Tibial nerve (tissue), 4 donors: ENCODE data around the gene TRAPPC6A. TPM values are rescaled to one million over a fixed set of nuclear protein-coding genes. Genes with fewer than 3 reads are reported as not detected.

ENCODE experiments used
- DNase-seq, 2 donors: peaks; one replicate each; pipeline ENCODE4 v3.0.0-alpha.2; 2019; ENCODE audit warnings: low spot score in 2 of 2
- H3K27ac ChIP-seq, 4 donors: fragments of 200-600 bp; sonication (generic) in 3 of 4; one replicate each; pipeline ENCODE4 v1.5.1; 2017 to 2019; ENCODE audit warnings: mild to moderate bottlenecking in 1 of 4
- H3K27me3 ChIP-seq, 2 donors: fragments of 200-600 bp; sonication (generic) in 1 of 2; one replicate each; pipeline versions ENCODE4 v1.5.1 to v1.6.0; 2017 to 2019
- H3K36me3 ChIP-seq, 3 donors: fragments of 200-600 bp; sonication (generic); one replicate each; pipeline ENCODE4 v1.5.1; 2018 to 2019
- H3K4me1 ChIP-seq, 4 donors: fragments of 200-600 bp; sonication (generic) in 3 of 4; one replicate each; pipeline ENCODE4 v1.5.1; 2017 to 2019
- H3K4me3 ChIP-seq, 4 donors: fragments of 200-600 bp; sonication (generic) in 3 of 4; one replicate each; pipeline ENCODE4 v1.5.1; 2017 to 2019; ENCODE audit warnings: mild to moderate bottlenecking in 1 of 4, moderate library complexity in 1 of 4
- H3K9me3 ChIP-seq, 4 donors: fragments of 200-600 bp; sonication (generic) in 3 of 4; one replicate each; pipeline ENCODE4 v1.5.1; 2017 to 2019
- EP300 ChIP-seq, 2 donors: sonication (generic); formaldehyde crosslinking; IDR thresholded peaks; one replicate each; pipeline ENCODE4 v1.6.1; 2017; ENCODE audit warnings: antibody characterized with exemption in 2 of 2, mild to moderate bottlenecking in 1 of 2
- POLR2A ChIP-seq, 2 donors: fragments of 450-650 bp; IDR thresholded peaks; one replicate each; pipeline ENCODE4 v1.6.1; 2017; ENCODE audit warnings: antibody characterized with exemption in 2 of 2, mild to moderate bottlenecking in 2 of 2, moderate library complexity in 2 of 2
- WGBS, 2 donors: methylation state at CpG; one replicate each; pipeline ENCODE4 v1.1.5; 2018; 5-methylcytosine and 5-hydroxymethylcytosine counted together
- total RNA-seq, 4 donors: library from RNA; depleted of rRNA; stranded (reverse); fragments of >200 nt; gene quantifications; one replicate each; pipeline ENCODE4 v1.1.0, GENCODE V29; 2016
- TF ChIP-seq, protein P1 (sequence below), 5 experiments: fragments of 200-600 bp in 3 of 5; fragments of 450-650 bp in 2 of 5; sonication (generic) in 3 of 5; IDR thresholded peaks; one replicate each; pipeline ENCODE4 v1.5.1; 2016 to 2019; ENCODE audit warnings: antibody characterized with exemption in 5 of 5, mild to moderate bottlenecking in 3 of 5, moderate library complexity in 2 of 5

The TRAPPC6A gene
- total RNA-seq, 4 donors from 2014 or later = 13.5 to 52.9 (median 29.1) TPM

DNA sequence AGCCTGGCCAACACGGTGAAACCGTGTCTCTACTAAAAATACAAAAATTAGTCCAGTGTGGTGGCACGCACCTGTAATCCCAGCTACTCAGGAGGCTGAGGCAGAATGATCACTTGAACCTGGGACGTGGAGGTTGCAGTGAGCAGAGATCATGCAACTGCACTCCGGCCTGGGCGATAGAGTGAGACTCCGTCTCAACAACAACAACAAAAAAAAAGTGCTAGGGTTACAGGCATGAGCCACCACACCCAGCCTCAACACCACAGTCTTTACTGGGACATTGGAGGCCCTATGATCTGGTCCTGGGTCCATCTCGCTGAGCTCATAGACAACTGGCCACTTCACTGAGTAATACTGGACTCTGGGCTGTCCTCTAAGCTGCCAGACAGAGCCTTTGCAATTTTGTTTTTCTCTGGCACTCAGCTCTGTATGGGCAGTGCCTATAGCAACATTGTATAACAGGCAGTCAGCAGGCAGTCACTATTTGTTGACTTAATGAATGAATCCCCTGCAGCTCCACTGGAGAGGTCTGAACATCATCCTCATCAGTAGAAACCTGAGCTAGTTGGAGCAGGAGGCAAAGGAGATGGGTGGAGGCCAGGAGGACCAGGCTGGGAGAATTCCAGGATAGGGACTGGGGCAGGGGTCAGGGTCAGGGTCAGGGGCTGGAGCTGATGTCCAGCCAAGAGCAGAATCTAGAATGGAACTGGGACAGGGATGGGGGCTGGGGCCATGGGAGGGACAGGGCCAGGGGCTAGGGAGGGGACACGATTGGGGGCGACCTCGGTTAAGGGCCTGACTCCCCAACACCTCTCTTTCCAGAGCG, 8.7 kb upstream of the TRAPPC6A start:
- no peak for TF ChIP-seq EP300 (IDR thresholded peaks at IDR 0.05)
- TF ChIP-seq, protein P1, sequence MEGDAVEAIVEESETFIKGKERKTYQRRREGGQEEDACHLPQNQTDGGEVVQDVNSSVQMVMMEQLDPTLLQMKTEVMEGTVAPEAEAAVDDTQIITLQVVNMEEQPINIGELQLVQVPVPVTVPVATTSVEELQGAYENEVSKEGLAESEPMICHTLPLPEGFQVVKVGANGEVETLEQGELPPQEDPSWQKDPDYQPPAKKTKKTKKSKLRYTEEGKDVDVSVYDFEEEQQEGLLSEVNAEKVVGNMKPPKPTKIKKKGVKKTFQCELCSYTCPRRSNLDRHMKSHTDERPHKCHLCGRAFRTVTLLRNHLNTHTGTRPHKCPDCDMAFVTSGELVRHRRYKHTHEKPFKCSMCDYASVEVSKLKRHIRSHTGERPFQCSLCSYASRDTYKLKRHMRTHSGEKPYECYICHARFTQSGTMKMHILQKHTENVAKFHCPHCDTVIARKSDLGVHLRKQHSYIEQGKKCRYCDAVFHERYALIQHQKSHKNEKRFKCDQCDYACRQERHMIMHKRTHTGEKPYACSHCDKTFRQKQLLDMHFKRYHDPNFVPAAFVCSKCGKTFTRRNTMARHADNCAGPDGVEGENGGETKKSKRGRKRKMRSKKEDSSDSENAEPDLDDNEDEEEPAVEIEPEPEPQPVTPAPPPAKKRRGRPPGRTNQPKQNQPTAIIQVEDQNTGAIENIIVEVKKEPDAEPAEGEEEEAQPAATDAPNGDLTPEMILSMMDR (IDR thresholded peaks at IDR 0.05) = no peak
- TF ChIP-seq POLR2A (IDR thresholded peaks at IDR 0.05) = no peak
- Histone ChIP-seq H3K9me3 (peaks cover 0 to 3% (median 0%) of the 10 kb centered on the region in 4 donors), H3K4me3 (no peak overlapping the region)

DNA sequence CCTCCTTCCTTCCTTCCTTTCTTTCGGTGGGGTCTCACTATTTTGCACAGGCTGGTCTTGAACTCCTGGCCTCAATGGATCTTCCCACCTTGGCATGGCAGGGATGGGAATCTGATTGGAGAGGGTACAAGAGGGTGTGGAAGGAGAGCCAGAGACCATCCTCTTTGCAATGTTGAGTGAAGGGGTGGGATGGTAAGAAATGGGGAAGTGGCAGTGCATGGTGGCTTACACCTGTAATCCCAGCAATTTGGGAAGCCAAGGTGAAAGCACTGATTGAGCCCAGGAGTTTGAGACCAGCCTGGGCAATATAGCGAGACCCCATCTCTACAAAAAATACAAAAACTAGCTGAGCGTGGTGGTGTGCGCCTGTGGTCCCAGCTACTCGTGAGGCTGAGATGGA, 6.1 kb upstream of the TRAPPC6A start:
- Histone ChIP-seq H3K27ac (no peak overlapping the region), H3K4me1 (peaks cover 0 to 28% (median 15%) of the 10 kb centered on the region in 4 donors), H3K4me3 (no peak overlapping the region), H3K9me3 (no peaks in the 10 kb centered on the region), H3K27me3 (no peaks in the 10 kb centered on the region), H3K36me3 (peaks cover 0 to 28% (median 0%) of the 10 kb centered on the region in 3 donors)
- DNase-seq = no peak
- WGBS, 2 donors = 89 to 91% methylated on average over 5 of the region's 5 CpGs
- TF ChIP-seq EP300 (IDR thresholded peaks at IDR 0.05) (no peak), POLR2A (IDR thresholded peaks at IDR 0.05) (no peak)
- TF ChIP-seq, protein P1 (IDR thresholded peaks at IDR 0.05) = no peak

More for the DNA sequence above, 8.7 kb upstream of the TRAPPC6A start:
- H3K27me3 ChIP-seq = no peaks in the 10 kb centered on the region
- peaks cover 0 to 29% (median 0%) of the 10 kb centered on the region in 3 donors for H3K36me3 ChIP-seq
- no peak overlapping the region for H3K27ac ChIP-seq
- 89 to 91% methylated on average over 12 of the region's 12 CpGs for WGBS, 2 donors
- H3K4me1 ChIP-seq = peaks cover 0 to 4% (median 0%) of the 10 kb centered on the region in 4 donors
- DNase-seq = no peak

DNA sequence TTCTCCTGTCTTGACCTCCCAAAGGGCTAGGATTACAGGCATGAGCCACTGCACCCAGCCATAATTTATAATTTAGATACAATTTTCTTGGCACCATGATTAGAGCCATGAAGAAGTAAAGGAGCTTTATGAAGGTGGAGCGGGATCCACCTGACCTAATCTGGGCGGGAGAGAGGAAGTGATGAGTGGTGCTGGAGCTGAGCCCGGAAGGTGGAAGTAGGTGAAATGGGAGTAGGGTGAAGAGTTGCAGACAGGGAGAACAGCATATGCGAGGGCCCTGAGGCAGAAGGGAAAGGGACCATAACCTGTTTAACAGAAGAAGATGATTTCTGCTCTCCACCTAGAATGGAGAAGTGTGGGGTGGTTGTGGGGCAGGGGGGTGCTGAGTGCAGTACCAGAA, 4.7 kb upstream of the TRAPPC6A start:
- TF ChIP-seq POLR2A (IDR thresholded peaks at IDR 0.05) = no peak
- TF ChIP-seq EP300 (IDR thresholded peaks at IDR 0.05) = no peak
- TF ChIP-seq, protein P1 (IDR thresholded peaks at IDR 0.05) = no peak
- no peak overlapping the region for H3K4me3 ChIP-seq
- no peaks in the 10 kb centered on the region for H3K9me3 ChIP-seq
- 86 to 90% methylated on average over 4 of the region's 4 CpGs for WGBS, 2 donors
- H3K4me1 ChIP-seq = peaks cover 0 to 29% (median 15%) of the 10 kb centered on the region in 4 donors
- DNase-seq = no peak
- H3K27ac ChIP-seq = no peak overlapping the region
- H3K36me3 ChIP-seq = peaks cover 0 to 28% (median 0%) of the 10 kb centered on the region in 3 donors
- no peaks in the 10 kb centered on the region for H3K27me3 ChIP-seq

DNA sequence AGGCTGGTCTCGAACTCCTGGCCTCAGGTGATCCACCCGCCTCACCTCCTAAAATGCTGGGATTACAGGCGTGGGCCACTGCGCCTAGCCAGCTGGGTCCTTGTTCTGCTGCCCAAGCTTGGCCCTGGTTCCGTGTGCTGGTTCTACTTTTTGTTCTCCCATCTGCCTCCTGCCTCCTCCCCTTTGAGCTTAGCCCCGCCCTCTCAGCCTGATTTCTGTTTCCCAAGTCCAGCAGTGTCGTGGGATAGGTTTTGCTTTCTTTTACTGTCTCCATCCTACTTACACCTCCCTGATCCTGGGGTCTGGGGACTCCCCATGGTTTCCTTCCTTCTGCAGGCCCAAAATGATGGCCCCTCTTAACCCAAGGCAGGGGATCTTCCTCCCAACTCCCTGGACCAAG, 2.9 kb upstream of the TRAPPC6A start:
- DNase-seq = no peak
- H3K27ac ChIP-seq = no peak overlapping the region
- 81% methylated on average over 7 of the region's 7 CpGs for WGBS, 2 donors

More for the DNA sequence above, 2.9 kb upstream of the TRAPPC6A start:
- TF ChIP-seq, protein P1 (IDR thresholded peaks at IDR 0.05) = no peak
- TF ChIP-seq EP300 (IDR thresholded peaks at IDR 0.05) = no peak
- TF ChIP-seq POLR2A (IDR thresholded peaks at IDR 0.05) = no peak
- Histone ChIP-seq H3K4me1 (peaks cover 0 to 40% (median 18%) of the 10 kb centered on the region in 4 donors), H3K36me3 (peaks cover 0 to 28% (median 0%) of the 10 kb centered on the region in 3 donors), H3K27me3 (no peaks in the 10 kb centered on the region), H3K4me3 (no peak overlapping the region), H3K9me3 (no peaks in the 10 kb centered on the region)
